GM20431 (cell line): ENCODE data around the gene IGIP.

Source experiments
- in situ Hi-C: fragments of 300-500 bp; cut with MseI, MboI; formaldehyde crosslinking; loops from one replicate; pipeline ENCODE4 v1.15.0; 2020; ENCODE audit warnings: low sequenced_read_pairs; ENCODE audit not compliant: unreplicated experiment

Gene IGIP

DNA sequence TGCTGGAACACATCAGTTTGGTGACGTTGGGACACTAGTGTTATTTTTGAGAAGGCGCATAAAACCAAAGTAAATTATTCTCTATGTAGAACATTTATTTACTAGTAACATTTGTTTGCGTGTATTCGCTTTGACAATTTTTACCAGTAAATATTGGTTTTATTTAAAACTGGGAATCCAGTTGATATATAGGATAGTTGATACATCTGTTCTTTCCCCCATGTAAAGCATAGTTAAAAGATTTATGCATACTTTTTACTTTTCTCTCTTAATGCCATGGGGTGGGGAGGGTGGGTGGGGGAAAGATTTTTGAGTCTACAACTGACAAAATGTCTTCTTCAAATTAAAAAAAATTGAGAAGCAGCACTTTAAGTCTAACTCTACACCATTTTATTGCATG, at the start of gene IGIP:
Gene IGIP, plus strand, starts transcription at position 301 of the 400 bp plus-strand sequence. CDS start 2,540 bp downstream, outside the sequence.
- in situ Hi-C loops = no loop called here

DNA sequence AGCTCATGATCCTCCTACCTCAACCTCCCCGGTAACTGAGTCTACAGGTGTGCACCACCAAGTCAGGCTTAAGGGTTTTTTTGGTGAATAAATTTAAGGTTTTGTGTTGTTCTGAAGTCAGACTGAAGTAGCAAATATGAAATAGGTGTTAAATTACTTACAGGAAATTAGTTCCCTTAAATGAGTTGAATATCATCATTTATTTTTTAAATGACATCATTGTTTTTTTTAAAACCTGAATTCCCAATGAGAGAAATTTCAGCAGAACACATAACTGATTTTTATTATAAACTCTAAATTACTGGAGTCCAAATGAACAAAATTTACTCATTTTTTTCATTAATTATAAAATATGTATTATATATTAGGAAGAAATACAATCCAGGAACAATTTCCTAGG, 49.6 kb upstream of the IGIP start:
- in situ Hi-C loops = loop anchor here (10.0 kb wide), 1 partner anchor 69 kb away; no protein-coding TSS in a partner anchor

DNA sequence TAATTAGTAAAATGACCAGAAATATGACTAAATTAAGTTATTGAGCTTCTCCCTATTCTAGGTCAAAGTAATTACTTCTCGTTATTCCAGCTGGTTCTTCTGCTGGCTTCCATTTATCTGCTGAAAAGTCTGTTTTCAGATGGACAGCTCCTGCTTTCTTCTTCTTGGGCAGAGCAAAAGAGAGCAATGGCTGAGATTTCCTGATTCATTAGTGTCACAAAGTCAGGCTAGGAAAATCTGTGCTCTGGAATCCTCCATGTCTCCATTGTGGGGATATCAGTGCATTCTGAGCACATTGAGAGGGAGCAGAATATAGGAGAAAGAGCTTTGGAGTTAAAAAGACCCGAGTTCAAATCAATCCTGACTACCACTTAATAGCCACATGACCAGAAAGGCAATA, 48.9 kb upstream of the IGIP start:
- in situ Hi-C loops = loop anchor here (10.0 kb wide), 1 partner anchor 68 kb away; no protein-coding TSS in a partner anchor

DNA sequence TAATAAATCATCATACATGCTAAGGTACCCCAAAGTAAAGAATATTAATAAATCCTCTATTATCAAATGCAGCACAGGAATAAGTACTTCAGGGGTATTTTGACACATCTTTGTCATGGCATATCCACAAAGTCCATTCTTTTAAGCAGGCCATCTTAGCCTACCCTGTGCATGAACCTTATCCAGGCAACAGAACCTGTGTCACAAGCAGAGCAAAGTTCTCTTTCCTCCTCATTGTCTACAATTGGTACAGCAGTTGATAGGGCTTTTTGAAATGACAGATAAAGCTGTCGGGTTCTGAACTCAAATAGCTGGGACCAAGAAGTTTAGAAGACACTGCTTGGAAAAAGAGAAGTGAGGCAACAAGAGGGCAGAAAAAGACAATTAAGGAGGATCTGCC, 42.6 kb upstream of the IGIP start:
- in situ Hi-C loops = no loop called here

DNA sequence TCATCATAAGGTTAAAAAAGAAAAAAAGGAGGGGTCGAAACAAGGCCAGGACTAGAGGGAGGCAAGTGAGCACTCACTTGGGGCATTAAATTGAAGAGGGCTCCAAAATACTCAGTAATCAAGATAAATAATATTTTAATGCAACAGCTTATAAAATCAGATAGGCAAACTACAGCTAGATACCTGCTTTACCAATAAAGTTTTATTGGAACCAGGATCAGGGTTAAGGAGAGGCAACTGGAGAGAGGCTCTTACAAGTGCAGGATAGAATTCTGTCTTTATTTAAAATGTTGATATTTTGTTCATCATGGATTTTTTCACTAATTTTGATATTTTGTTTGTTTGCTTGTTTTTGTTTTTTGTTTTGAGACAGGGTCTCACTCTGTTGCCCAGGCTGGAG, 42.1 kb upstream of the IGIP start:
- in situ Hi-C loops = no loop called here

DNA sequence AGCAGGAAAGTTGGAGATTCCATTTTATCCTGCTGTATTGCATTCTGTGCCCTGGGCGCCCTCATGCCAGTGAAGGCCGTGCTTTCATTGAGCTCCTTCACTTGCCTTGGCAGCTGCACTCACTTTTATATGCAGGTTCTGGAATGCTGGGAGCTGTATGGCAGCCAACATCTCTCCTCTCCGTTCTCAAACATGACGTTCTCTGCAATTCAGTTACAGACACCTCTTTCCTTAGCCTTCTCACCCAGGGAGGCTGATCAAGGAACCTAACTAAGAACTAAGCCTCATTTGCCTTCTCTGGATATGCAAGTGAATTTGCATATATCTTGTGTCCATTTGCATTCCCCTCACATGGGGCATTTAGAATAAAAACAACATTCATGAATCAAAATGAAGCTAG, 41.2 kb upstream of the IGIP start:
- in situ Hi-C loops = no loop called here

DNA sequence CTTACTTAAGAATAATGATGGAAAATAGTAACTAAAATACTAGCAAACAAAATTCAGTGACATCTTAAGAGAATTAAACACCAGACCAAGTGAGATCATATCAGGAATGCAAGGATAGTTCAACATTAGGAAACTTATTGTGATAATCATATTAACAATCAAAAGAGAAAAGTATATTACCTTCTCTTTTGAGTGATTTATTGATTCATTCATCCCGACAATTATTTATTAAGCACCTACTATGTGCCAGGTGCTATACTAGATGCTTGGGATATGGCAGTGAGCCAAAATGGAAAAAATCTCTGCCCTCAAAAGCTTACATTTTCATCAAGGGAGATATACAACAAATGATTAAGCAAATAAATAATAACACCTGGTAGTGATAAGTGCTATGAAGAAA, 35.5 kb upstream of the IGIP start:
- in situ Hi-C loops = no loop called here

DNA sequence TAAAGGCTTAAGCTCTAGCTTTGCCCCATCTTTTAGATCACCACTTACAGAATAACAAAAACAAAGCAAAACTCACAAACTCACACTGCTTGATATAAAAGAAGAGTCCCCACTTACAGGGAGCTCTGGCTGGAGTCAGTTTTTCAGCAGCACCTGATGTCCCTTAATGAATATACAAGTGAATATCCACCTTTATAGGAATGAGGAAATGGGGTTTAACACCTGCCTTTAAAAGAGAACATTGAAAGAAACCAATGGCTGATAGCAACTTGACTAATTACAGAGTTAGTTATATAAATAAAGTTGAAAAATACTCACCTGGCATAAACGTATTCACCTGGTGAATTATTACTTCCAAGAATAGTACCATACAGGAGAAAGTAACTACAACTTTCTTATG, 32.6 kb upstream of the IGIP start:
- in situ Hi-C loops = no loop called here

DNA sequence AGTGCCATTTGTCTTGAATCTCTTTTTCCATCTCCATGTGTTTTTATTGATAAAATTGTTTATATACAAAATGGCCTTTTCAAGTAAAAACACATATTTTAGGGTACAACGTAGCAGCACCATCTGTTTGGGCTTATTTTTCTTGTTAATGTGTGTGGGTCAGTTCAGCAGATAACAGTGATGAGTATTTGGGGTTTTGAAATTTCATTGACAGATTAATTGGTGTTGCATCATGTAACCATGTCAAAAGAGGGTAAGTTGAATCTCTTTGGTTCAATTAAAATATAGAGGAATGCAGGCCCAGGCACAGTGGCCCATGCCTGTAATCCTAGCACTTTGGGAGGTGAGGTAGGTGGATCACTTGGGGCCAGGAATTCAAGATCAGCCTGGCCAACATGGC, 31.9 kb upstream of the IGIP start:
- in situ Hi-C loops = no loop called here

DNA sequence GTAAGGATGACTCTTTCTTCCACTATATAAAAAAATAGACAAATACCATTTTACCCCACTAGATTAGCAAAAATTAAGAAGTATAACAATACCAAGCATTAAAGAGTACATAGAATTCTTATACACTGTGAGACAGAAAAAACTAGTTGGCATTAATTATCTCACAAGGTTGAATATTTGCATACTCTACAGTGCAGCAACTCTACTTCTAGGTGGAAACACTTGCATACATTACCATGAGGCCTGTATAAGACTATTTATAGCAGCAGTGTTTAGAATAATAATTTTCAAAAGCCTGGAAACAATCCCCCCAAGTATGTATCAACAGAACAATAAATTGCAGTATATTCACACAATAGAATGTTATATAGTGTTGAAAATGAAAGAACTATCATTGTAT, 30.8 kb upstream of the IGIP start:
- in situ Hi-C loops = no loop called here

DNA sequence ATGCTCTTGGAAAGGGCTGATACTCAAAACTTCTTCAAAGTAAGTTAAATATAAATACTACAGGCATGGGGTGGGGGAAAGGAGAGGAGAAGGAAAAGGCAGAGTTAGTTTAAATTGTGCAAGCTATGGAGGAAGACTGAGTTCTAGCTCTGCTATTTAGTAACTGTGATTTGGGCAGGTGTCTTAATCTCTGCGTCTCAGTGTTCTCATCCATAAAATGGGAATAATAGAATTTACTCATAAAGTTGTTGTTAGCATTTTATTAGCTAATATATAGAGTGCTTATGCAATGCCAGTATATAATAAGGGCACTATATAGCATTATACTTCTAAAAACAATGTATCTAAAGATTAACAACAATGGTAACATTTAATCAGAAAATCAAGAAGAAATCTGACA, 24.6 kb upstream of the IGIP start:
- in situ Hi-C loops = no loop called here

DNA sequence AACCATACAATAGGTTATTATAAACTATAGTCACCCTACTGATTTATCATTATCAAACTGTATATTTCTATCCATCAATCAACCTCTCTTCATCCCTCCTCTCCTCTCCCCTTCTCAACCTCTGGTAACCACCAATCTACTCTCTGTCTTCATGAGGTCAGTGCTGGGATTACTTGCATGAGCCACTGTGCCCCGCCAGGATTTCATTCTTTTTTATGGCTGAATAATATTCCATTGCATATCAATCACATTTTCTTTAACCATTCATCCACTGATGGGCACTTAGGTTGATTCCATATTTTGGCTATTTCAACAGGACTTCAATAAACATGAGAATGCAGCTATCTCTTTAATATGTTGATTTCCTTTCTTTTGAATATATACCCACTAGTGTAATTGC, 22.6 kb upstream of the IGIP start:
- in situ Hi-C loops = no loop called here

DNA sequence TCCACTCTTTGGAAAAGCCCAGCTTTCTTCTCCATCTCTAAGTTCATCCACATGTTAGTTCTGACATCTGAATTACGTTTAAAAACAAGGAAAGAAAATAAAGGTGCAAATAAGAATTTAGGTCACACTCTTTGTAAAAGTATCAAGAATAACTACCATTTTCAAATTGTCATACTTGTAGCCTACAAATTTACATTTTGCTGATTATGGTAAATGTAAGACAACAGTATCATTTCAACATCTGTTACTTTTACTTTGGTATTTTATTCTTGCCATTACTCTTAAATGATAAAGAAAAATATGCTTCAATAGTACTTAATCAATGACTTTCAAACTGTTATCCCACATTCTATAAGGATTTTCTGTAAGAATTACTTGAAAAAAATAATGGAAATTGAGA, 21.6 kb upstream of the IGIP start:
- in situ Hi-C loops = no loop called here

DNA sequence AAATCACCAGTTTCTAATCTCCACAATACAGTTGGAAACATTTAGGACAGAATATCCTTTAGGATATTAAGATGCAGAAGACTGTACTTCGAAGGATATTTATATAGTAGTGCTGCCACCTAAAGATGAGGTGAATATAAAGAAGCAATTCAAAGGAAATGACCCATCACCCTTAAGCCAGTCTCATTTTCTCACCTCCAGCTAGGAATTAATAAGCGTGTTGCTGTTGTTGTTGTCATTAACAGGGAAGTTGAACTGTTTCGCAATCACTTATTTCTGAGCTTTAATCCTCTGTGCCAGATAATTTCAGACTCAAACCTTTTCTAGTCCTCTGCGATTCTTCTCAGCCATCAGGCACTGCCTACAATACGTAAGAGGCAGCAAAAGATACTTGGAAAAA, 19.6 kb upstream of the IGIP start:
- in situ Hi-C loops = no loop called here

DNA sequence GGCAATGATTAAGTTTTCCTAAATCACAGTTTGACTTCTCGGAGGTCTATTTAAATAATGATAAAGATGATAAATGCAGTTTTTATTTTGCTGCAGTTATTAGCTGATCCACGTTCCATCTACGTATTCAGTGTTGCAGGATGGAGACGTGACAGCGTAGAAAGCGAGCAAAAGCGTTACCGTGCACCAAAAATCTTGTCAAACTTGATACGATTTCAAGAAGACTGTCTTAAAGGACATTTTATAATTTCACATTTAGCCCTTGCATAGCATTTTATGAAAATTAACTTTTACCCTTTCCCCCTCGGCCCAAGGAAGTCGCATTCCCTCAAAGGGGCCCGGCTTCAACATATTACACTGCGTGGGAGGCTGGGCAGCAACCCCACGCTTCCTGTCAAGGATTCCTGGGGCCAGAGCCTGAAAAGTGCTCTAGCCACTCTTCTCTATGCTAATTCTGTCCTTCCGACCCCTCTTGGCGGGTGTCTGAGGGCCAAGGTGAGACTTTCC, 18.9 kb upstream of the IGIP start:
- in situ Hi-C loops = no loop called here

DNA sequence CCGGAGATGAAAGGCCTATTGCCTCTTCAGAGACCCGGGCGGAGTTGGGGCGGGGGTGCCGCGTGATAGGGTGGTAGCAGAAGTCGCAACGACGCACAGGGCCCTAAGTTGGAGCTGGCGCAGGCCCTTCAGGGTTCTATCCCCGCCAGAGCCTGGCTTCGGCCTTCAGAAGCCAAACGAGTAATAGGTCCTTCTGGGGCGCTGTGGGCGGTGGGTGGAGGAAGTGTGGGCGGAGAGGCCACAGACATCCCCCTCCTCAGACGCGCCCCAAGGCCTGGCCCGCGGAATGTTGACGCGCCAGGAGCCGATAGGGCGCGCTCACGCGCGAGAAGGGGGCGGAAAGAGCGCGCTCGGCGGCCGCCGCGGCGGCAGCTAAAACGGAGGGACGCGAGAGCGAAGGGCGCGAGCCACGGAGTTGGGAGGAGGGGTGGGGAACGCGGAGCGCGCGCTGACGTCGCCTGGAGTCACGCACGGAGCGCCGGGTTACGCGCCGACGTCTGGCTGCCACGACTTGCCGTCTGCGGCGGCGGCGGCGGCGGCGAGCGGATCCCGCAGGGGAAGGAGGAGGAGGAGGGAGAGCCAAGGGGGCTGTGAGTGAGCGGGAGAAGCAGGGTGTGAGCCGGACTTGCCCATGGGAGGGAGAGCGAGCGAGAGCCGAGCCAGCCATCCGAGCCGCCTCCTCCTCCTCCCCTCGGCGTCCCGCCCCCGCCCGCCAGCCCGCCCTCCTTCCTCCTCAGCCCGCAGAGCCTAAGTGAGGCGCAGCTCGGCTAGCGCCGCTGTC, 18.2 kb upstream of the IGIP start:
- in situ Hi-C loops = no loop called here

DNA sequence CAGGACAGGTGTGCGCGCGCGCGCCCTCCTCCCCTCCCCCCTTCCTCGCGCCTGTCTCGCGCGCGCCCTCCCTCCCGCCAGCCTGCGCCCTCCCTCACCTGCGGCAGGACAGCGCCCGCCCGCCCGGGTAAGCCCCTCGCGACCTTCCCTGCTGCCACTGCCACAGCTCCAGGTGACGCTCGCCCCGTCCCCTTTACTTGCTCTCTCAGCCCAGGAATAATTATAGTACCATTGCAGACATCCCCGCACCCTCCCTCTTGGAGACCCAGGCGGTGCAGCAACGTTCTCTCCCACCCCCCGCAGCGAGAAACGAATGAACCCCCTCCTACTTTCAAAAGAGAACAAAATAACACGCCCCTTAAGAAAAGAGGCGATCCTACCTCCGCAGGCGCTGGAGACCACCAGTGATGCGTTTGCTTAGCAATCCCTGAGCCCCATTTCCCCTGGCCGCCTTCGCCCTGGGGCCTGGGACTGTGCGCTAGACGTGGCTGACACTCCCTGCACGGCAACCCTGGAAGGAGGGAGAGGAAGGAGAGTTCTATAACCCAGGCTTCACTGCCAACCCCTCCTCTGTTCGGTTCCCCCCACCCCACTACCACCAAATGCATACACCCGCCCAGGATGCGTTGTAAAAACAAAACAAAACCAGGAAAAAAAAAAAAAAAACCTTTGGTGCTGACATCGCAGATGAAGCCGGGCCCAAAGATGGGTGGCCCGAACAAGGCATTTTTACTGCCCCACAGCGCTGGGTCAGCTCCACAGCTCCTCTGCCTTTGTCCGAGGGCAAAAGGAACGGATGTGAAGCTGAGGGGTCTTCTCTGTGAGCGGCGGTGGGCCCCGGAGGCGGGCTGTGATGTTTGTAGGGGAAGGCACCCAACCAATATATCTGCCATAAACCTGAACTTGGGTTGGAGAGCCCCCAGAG, 17.4 kb upstream of the IGIP start:
- in situ Hi-C loops = no loop called here

DNA sequence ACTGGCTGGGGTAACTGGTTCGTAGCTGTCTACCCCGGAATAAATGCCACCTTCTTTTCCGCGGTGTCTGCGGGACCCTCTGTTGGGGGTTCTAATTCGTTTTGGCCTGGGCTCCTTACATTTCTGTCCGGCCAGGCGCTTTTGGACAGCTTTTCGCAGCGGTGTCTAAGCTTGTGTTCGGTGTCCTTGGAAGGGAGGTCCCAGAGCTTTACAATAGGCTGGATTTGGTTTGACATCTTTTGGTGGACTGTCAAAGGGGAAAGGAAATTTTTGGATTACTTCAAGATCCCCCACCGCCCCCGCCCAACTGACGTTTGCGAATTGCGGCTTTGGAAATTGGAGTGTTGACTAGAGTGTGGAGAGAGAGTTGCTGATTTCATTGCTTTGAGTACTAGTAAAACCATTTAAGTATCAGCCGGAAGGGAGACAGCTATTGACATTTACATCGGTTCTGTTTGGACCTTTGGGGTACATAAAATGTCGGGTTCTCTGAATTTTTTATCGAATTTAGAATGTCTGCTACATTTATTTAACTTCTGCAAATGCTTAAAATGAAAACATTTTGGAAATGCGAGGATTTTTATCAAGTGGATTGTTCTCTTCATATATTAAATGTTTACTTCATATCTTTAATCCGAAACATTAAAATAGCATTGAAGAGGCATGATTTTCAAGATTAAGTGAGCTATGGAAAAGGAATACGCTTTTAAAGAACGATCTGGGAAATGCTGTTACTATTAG, 16.5 kb upstream of the IGIP start:
- in situ Hi-C loops = no loop called here

DNA sequence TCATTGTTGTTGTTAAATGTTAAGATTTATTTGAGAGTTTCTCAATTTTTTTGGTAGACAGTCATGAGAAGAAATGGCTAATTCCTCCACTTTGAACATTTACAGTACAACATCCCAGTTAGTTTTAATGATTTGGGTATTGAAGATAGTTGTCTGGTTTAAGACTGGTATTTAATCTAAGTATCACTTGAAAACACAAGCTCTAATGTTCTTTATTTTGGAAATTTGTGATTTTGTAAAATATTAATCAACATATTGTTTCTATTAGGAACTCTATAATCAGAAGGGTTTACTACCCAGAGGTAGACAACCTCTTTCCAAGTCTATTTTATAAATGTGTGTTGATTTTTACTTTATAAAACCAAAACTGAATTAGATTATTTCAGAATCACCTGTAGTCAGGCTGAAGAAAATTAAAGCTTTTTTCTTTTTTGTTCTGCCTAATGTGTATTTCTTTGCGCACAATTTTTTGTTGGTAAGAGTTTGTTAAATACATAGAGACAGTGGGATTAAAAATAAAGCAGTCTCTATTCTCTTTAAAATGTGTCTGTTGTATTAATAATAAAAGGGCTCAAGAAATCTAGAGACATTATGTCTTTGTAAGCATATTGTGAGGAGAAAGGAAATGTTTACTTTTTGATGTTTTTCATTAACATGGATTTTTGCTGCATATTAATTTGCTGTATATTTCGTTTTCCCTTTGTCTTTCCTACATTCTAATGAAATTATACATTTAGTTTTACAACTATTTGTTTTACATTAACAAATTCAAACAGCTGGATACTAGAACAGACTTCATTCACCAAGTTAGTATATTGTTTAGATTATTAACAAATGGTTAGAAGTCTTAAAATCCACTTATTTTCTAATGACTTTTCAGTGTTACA, 15.7 kb upstream of the IGIP start:
- in situ Hi-C loops = no loop called here

DNA sequence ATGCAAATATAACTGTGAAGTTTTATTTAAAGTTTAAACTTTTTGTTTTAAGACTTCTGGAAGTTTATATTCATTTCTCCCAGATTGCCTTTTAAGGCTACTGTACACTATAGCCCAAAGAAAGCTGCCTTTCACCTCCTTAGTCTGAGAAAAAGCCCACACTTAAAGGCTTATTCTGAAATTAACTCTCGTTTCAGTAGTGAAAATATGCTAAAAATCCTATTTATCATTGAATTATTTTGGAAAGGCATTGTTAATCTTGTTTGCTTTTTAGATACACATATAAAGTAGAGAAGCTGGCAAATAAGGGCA, 15.1 kb upstream of the IGIP start:
- in situ Hi-C loops = no loop called here
